Measurements from ENCODE around the gene GYPC. TPM values are rescaled to one million over a fixed set of nuclear protein-coding genes. Genes with fewer than 3 reads are reported as not detected.

GYPC gene
- total RNA-seq, 1 experiment from 2014 or later, result 28.1 TPM

DNA sequence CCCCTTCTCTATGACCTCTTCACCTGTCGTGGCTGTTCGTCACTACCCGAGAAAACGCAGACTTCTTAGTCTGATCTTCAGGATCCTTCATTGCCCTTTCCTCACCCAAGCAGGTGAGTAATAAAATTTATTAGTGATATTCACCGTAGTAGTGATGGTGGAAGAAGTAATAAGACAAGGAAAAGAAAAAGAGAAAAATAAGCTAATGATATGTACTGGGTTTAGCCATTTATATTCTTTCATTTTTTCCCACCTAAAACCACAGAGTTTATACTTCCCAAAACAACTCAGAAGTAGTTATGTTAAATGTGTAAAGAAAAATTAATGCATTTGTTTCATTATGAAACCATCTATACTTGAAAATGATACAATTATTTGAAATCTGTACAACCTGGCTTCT is 19.7 kb downstream of the GYPC start:
- POLR2A ChIA-PET, result no interaction called here
- peaks cover 25% of the 10 kb centered on the region for H3K36me3 Mint-ChIP-seq

DNA sequence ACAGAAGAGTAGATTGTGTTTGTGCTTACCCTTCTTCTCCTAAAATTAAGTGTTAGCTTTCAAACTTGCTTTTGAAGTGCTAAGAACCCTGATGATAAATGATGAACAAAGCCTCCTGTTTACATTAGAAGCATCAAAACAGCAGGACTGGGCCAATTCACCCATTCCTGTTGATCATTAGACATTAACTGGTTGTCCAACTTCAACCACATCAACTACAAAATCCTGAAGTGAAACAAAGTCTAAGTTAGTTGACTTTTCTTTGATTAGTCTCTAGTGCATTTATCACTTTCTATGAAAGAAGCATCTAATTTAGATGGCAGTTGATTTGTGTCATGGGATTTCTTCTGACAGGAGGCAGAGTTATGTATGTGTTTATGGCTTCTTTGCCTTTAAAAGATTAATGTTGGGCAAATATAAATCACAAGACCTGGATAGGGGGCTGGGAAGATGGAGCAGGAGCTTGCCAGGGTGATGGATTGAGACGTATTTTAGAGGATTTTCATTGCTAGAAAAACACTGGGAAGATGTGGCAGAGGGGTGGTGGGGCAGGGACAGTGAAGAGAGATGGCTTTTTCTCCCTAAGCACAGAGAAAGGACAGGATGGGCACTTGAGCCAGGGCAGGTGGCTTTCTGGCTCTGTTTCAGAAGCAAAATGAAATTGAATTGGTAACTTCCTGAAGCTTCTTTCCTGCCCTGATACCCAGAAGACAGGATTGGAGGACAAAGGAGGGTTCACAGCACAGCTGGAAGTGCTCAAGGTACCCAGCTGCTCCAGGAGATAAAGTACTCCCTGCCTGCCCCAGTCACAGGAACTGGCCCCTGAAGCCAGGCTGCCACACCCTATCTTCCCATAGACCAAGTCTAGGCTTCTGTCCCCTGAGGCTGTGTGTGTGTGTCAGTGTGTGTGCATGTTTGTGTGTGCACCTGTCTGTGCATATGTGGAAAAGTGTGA is 20.5 kb downstream of the GYPC start:
- peaks cover 26% of the 10 kb centered on the region for H3K9me3 Mint-ChIP-seq
- DNase-seq (ENCODE audit: low spot score) (no peak), ATAC-seq (no peak)
- H3K27ac Mint-ChIP-seq, result no peak overlapping the region
- CTCF ChIA-PET, result interaction anchor here (1.3 kb wide), 1 partner anchor 148 kb away, joined by 3 read pairs; no protein-coding TSS in a partner anchor
- no peaks in the 10 kb centered on the region for H3K4me1 Mint-ChIP-seq
- H3K36me3 Mint-ChIP-seq, result peaks cover 25% of the 10 kb centered on the region
- POLR2A ChIA-PET, result no interaction called here
- H3K27me3 Mint-ChIP-seq (ENCODE audit: low read depth), result no peaks in the 10 kb centered on the region
- H3K4me3 Mint-ChIP-seq, result no peak overlapping the region
- TF ChIP-seq ZNF532 (CRISPR knock-in tag; IDR thresholded peaks at IDR 0.05; ENCODE audit: borderline replicate concordance) (no peak), IRF2 (CRISPR knock-in tag; IDR thresholded peaks at IDR 0.05; ENCODE audit: borderline replicate concordance, low read depth) (no peak), ETV6 (CRISPR knock-in tag; IDR thresholded peaks at IDR 0.05) (no peak), ZNF416 (CRISPR knock-in tag; IDR thresholded peaks at IDR 0.05) (no peak), IRF1 (CRISPR knock-in tag; IDR thresholded peaks at IDR 0.05) (no peak), GABPB1 (CRISPR knock-in tag; IDR thresholded peaks at IDR 0.05) (no peak), EMX1 (CRISPR knock-in tag; IDR thresholded peaks at IDR 0.05) (no peak)

More for the DNA sequence above, 19.7 kb downstream of the GYPC start:
- Mint-ChIP-seq H3K27ac (no peak overlapping the region), H3K4me1 (no peaks in the 10 kb centered on the region), H3K27me3 (ENCODE audit: low read depth) (no peaks in the 10 kb centered on the region), H3K4me3 (no peak overlapping the region), H3K9me3 (peaks cover 26% of the 10 kb centered on the region)
- TF ChIP-seq, protein P1, sequence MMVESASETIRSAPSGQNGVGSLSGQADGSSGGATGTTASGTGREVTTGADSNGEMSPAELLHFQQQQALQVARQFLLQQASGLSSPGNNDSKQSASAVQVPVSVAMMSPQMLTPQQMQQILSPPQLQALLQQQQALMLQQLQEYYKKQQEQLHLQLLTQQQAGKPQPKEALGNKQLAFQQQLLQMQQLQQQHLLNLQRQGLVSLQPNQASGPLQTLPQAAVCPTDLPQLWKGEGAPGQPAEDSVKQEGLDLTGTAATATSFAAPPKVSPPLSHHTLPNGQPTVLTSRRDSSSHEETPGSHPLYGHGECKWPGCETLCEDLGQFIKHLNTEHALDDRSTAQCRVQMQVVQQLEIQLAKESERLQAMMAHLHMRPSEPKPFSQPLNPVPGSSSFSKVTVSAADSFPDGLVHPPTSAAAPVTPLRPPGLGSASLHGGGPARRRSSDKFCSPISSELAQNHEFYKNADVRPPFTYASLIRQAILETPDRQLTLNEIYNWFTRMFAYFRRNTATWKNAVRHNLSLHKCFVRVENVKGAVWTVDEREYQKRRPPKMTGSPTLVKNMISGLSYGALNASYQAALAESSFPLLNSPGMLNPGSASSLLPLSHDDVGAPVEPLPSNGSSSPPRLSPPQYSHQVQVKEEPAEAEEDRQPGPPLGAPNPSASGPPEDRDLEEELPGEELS (CRISPR knock-in tag; IDR thresholded peaks at IDR 0.05), result no peak
- TF ChIP-seq MAX (CRISPR knock-in tag; IDR thresholded peaks at IDR 0.05), result no peak
- TF ChIP-seq SMAD4 (CRISPR knock-in tag; IDR thresholded peaks at IDR 0.05), result no peak
- no peak for TF ChIP-seq MXD4 (CRISPR knock-in tag; IDR thresholded peaks at IDR 0.05; ENCODE audit: borderline replicate concordance)
- TF ChIP-seq ZNF281 (CRISPR knock-in tag; IDR thresholded peaks at IDR 0.05), result no peak
- no peak for TF ChIP-seq FOXP1 (CRISPR knock-in tag; IDR thresholded peaks at IDR 0.05; ENCODE audit: borderline replicate concordance)
- TF ChIP-seq ETV6 (CRISPR knock-in tag; IDR thresholded peaks at IDR 0.05), result no peak
- TF ChIP-seq OVOL2 (CRISPR knock-in tag; IDR thresholded peaks at IDR 0.05; ENCODE audit: borderline replicate concordance), result no peak
- TF ChIP-seq MYBL2 (CRISPR knock-in tag; IDR thresholded peaks at IDR 0.05), result no peak
- no peak for TF ChIP-seq NR3C1 (CRISPR knock-in tag; conservative IDR thresholded peaks at IDR 0.05; ENCODE audit: low read depth)
- TF ChIP-seq KAT7 (CRISPR knock-in tag; IDR thresholded peaks at IDR 0.05; ENCODE audit: borderline replicate concordance), result no peak
- TF ChIP-seq JUN (CRISPR knock-in tag; IDR thresholded peaks at IDR 0.05), result no peak
- TF ChIP-seq ZNF425 (CRISPR knock-in tag; conservative IDR thresholded peaks at IDR 0.05), result no peak
- TF ChIP-seq ZNF232 (CRISPR knock-in tag; IDR thresholded peaks at IDR 0.05), result no peak
- ATAC-seq (no peak), DNase-seq (ENCODE audit: low spot score) (no peak)
- CTCF ChIA-PET, result no interaction called here
